ENCODE measurements around the gene LLGL2. TPM values are rescaled to one million over a fixed set of nuclear protein-coding genes. Genes with fewer than 3 reads are reported as not detected.

LLGL2 gene
- total RNA-seq (2021) (10.8 and 14.4 TPM in 2 replicates), Bru-seq, nascent RNA (percentile 32 among the genes with signal in this experiment), BruChase-seq, experiment 1, labeled RNA remaining after a 2-hour chase (percentile 40 among the genes with signal in this experiment), BruChase-seq, experiment 2, labeled RNA remaining after a 6-hour chase (percentile 47 among the genes with signal in this experiment)
- long read RNA-seq, transcript LLGL2-202 (10 exons, 1,374 nt): major isoform, 10 of 35 reads
- long read RNA-seq, partial matches to known transcripts: 8 of 35 reads
- long read RNA-seq, other reads (novel, unspliced or antisense): 11 of 35 reads

DNA sequence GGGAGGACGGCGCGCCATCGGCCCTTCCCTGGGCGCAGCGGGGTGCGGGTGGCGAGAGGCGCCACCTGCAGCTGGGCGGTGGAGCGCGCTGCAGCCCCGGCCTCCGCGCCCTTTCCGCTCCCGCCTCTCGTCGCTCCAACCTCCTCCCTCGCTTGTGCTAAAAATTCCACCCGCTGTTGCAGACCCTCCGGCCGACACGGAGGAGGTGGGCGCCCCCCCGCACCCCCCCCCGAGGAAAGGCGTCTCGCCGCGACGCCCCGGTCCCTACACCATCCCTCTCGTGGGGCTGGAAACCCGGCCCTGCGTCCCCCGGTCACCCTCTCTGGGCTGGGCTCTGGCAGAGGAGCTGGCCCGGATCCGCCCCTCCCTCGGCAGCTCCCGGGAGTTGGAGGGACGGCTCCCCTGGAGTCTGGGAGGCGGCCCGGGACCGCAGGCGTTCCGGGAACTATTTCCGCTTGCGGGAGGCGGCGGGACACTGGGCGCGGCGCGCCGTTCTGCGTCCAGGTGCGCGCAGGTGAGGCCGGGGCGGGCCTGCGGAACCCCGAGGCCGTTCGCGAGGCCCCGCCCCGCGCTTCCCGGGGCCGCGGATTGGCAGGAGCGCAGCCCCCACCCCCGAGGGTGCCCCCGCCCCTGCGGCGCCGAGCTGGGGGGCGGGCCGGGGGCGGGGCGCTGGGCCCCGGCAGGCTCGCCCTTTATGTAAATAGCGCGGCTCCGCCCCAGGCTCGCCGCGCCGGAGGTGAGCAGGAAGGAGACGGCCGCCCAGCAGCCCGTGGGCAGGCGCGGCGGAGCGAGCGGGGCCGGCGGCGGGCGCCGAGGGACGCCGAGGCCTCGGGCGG lies at the start of gene LLGL2:
Gene LLGL2, plus strand, starts transcription at position 728 of the 836 bp plus-strand sequence. CDS start 17,730 bp downstream, outside the sequence.
- intact Hi-C loops (cut with micrococcal nuclease; ENCODE audit: unreplicated experiment): no loop called here
- Histone ChIP-seq H3K27me3 (replicated peaks; ENCODE audit: insufficient read depth, low read depth, low read length, poor library complexity) (no peaks in the 10 kb centered on the region), H3K36me3 (ENCODE audit: insufficient read depth, low read length, poor library complexity, severe bottlenecking) (peaks cover 9% of the 10 kb centered on the region), H3K4me3 (ENCODE audit: low read depth, low read length, poor library complexity, severe bottlenecking) (peak within 1 kb of the TSS; percentile 83), H3K4me1 (ENCODE audit: insufficient read depth, low read length, poor library complexity, severe bottlenecking) (peaks cover 12% of the 10 kb centered on the region), H3K9me3 (ENCODE audit: low read depth, low read length, poor library complexity, severe bottlenecking) (no peaks in the 10 kb centered on the region), H3K27ac (ENCODE audit: low read depth, low read length, poor library complexity, severe bottlenecking) (peak within 1 kb of the TSS; percentile 74)
- ChIA-PET CTCF (interaction anchor here (0.6 to 1.2 kb wide), 8 partner anchors 9 to 598 kb away, joined by 3 to 12 read pairs (median 6); partner anchors contain the start of gene TSEN54), POLR2A (ENCODE audit: low non-redundant PET) (interaction anchor here (0.6 to 0.7 kb wide), 3 partner anchors 69 to 455 kb away, joined by 4 to 15 read pairs (median 5); partner anchors contain the start of gene TMEM94)
- no peak for TF ChIP-seq EZH2 (IDR thresholded peaks at IDR 0.05; ENCODE audit: borderline replicate concordance, low read depth, low read length, poor library complexity, severe bottlenecking)
- TF ChIP-seq, protein P1, sequence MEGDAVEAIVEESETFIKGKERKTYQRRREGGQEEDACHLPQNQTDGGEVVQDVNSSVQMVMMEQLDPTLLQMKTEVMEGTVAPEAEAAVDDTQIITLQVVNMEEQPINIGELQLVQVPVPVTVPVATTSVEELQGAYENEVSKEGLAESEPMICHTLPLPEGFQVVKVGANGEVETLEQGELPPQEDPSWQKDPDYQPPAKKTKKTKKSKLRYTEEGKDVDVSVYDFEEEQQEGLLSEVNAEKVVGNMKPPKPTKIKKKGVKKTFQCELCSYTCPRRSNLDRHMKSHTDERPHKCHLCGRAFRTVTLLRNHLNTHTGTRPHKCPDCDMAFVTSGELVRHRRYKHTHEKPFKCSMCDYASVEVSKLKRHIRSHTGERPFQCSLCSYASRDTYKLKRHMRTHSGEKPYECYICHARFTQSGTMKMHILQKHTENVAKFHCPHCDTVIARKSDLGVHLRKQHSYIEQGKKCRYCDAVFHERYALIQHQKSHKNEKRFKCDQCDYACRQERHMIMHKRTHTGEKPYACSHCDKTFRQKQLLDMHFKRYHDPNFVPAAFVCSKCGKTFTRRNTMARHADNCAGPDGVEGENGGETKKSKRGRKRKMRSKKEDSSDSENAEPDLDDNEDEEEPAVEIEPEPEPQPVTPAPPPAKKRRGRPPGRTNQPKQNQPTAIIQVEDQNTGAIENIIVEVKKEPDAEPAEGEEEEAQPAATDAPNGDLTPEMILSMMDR (conservative IDR thresholded peaks at IDR 0.05; ENCODE audit: low read depth, low read length): peak; percentile 43; the same call in 1 of the 2 replicates
- DNase-seq (ENCODE audit: low spot score): peak; percentile 92
- no TSS peak for BruUV-seq (replicated peaks)

DNA sequence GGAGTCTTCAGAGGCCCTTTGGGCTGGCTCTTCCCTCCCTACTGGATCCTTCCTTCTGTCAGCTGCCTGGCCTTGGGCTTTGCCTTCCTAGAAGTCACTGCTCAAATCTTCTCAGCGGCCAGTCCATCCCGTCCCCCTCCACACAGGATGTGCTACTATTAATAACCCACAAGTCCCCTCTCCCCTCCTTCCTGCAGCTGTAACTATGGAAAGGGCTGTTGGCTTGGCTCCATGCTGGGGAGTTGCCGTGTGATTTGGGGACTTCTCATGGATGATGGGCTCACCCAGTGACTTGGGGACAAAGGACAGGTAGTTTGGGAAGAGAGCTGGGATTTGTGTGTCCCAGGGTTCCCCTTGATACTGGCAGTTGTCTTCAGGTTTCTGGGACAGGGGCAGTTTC lies 49.6 kb upstream of the LLGL2 start:
- CTCF ChIA-PET: no interaction called here
- no peak for DNase-seq (ENCODE audit: low spot score)

GRCh38 chr17:75476271-75476671 lies 49.2 kb upstream of the LLGL2 start:
- no peak for DNase-seq (ENCODE audit: low spot score)
- H3K4me3 ChIP-seq (ENCODE audit: low read depth, low read length, poor library complexity, severe bottlenecking): no peak overlapping the region
- no peak overlapping the region for H3K27ac ChIP-seq (ENCODE audit: low read depth, low read length, poor library complexity, severe bottlenecking)
- intact Hi-C loops (cut with micrococcal nuclease; ENCODE audit: unreplicated experiment): no loop called here
- no peaks in the 10 kb centered on the region for H3K4me1 ChIP-seq (ENCODE audit: insufficient read depth, low read length, poor library complexity, severe bottlenecking)
- ChIA-PET POLR2A (ENCODE audit: low non-redundant PET) (interaction anchor here (0.7 kb wide), 1 partner anchor 16 kb away, joined by 7 read pairs; no protein-coding TSS in a partner anchor), CTCF (no interaction called here)
- BruUV-seq (replicated peaks): no TSS peak
- H3K27me3 ChIP-seq (replicated peaks; ENCODE audit: insufficient read depth, low read depth, low read length, poor library complexity): no peaks in the 10 kb centered on the region
- H3K9me3 ChIP-seq (ENCODE audit: low read depth, low read length, poor library complexity, severe bottlenecking): no peaks in the 10 kb centered on the region
- peaks cover 12% of the 10 kb centered on the region for H3K36me3 ChIP-seq (ENCODE audit: insufficient read depth, low read length, poor library complexity, severe bottlenecking)
- TF ChIP-seq, protein P1 (conservative IDR thresholded peaks at IDR 0.05; ENCODE audit: low read depth, low read length): no peak
- no peak for TF ChIP-seq EZH2 (IDR thresholded peaks at IDR 0.05; ENCODE audit: borderline replicate concordance, low read depth, low read length, poor library complexity, severe bottlenecking)

More for the DNA sequence above, 49.6 kb upstream of the LLGL2 start:
- H3K27ac ChIP-seq (ENCODE audit: low read depth, low read length, poor library complexity, severe bottlenecking): no peak overlapping the region
- TF ChIP-seq, protein P1 (conservative IDR thresholded peaks at IDR 0.05; ENCODE audit: low read depth, low read length): no peak
- TF ChIP-seq EZH2 (IDR thresholded peaks at IDR 0.05; ENCODE audit: borderline replicate concordance, low read depth, low read length, poor library complexity, severe bottlenecking): no peak
- BruUV-seq (replicated peaks): no TSS peak
- no peaks in the 10 kb centered on the region for H3K27me3 ChIP-seq (replicated peaks; ENCODE audit: insufficient read depth, low read depth, low read length, poor library complexity)
- H3K4me1 ChIP-seq (ENCODE audit: insufficient read depth, low read length, poor library complexity, severe bottlenecking): no peaks in the 10 kb centered on the region
- POLR2A ChIA-PET (ENCODE audit: low non-redundant PET): interaction anchor here (0.7 kb wide), 1 partner anchor 16 kb away, joined by 7 read pairs; no protein-coding TSS in a partner anchor
- H3K9me3 ChIP-seq (ENCODE audit: low read depth, low read length, poor library complexity, severe bottlenecking): no peaks in the 10 kb centered on the region
- H3K4me3 ChIP-seq (ENCODE audit: low read depth, low read length, poor library complexity, severe bottlenecking): no peak overlapping the region
- H3K36me3 ChIP-seq (ENCODE audit: insufficient read depth, low read length, poor library complexity, severe bottlenecking): peaks cover 12% of the 10 kb centered on the region
- intact Hi-C loops (cut with micrococcal nuclease; ENCODE audit: unreplicated experiment): no loop called here

All from A673 (cell line).